Neural progenitor cell (in vitro differentiated cells): Measurements from ENCODE around the gene FAM124A. TPM values are rescaled to one million over a fixed set of nuclear protein-coding genes. Genes with fewer than 3 reads are reported as not detected.

Experiments
- DNase-seq: peaks from one replicate; pipeline ENCODE4 v3.0.0-alpha.2; 2016; ENCODE audit warnings: low spot score
- H2AFZ ChIP-seq: fragments of 200-600 bp; sonication (generic); replicated peaks from 2 replicates; pipeline ENCODE4 v1.6.1; 2016; ENCODE audit warnings: antibody characterized with exemption
- H3F3A ChIP-seq: fragments of 200-600 bp; sonication (generic); 2 replicates; pipeline ENCODE4 v1.6.1; 2016; ENCODE audit warnings: antibody characterized with exemption, low read depth
- H3K27ac ChIP-seq: fragments of 200-600 bp; sonication (generic); 2 replicates; pipeline ENCODE4 v1.5.1; 2016; ENCODE audit warnings: mild to moderate bottlenecking
- H3K27me3 ChIP-seq: fragments of 200-600 bp; sonication (generic); 2 replicates; pipeline ENCODE4 v1.6.1; 2016; ENCODE audit warnings: mild to moderate bottlenecking, moderate library complexity
- H3K36me3 ChIP-seq: fragments of 200-600 bp; sonication (generic); 2 replicates; pipeline ENCODE4 v1.5.1; 2016
- H3K4me1 ChIP-seq: fragments of 200-600 bp; sonication (generic); 2 replicates; pipeline ENCODE4 v1.6.1; 2016; ENCODE audit warnings: mixed run types
- H3K4me2 ChIP-seq: fragments of 200-600 bp; sonication (generic); 2 replicates; pipeline ENCODE4 v1.6.1; 2016
- H3K4me3 ChIP-seq: fragments of 200-600 bp; sonication (generic); 2 replicates; pipeline ENCODE4 v1.5.1; 2016
- H3K79me2 ChIP-seq: fragments of 200-600 bp; sonication (generic); 2 replicates; pipeline ENCODE4 v1.6.1; 2016; ENCODE audit warnings: low read depth
- H3K9ac ChIP-seq: fragments of 200-600 bp; sonication (generic); 2 replicates; pipeline ENCODE4 v1.6.1; 2016
- H3K9me3 ChIP-seq: fragments of 200-600 bp; sonication (generic); 2 replicates; pipeline ENCODE4 v1.5.1; 2016; ENCODE audit warnings: low read depth
- H4K20me1 ChIP-seq: fragments of 200-600 bp; sonication (generic); 2 replicates; pipeline ENCODE4 v1.6.1; 2016; ENCODE audit warnings: low read depth
- H3K27ac Mint-ChIP-seq: 3 replicates; pipeline ENCODE4 v1.8.0; 2021; ENCODE audit warnings: mixed read lengths
- H3K27me3 Mint-ChIP-seq: 2 replicates; pipeline ENCODE4 v1.8.0; 2022; ENCODE audit warnings: low read depth, mild to moderate bottlenecking, inconsistent platforms, moderate library complexity, mixed read lengths; ENCODE audit not compliant: insufficient read depth
- H3K36me3 Mint-ChIP-seq: 3 replicates; pipeline ENCODE4 v1.8.0; 2021; ENCODE audit warnings: mixed read lengths
- H3K4me1 Mint-ChIP-seq: 3 replicates; pipeline ENCODE4 v1.8.0; 2021; ENCODE audit warnings: mixed read lengths
- H3K4me3 Mint-ChIP-seq: 3 replicates; pipeline ENCODE4 v1.8.0; 2021; ENCODE audit warnings: mild to moderate bottlenecking, moderate library complexity, mixed read lengths
- H3K9me3 Mint-ChIP-seq: 3 replicates; pipeline ENCODE4 v1.8.0; 2020; ENCODE audit warnings: mixed read lengths
- EZH2 ChIP-seq: fragments of 200-600 bp; sonication (generic); IDR thresholded peaks from 2 replicates; pipeline ENCODE4 v1.6.1; 2017; ENCODE audit warnings: antibody characterized with exemption, mild to moderate bottlenecking, moderate library complexity
- EZH2phosphoT487 ChIP-seq: fragments of 200-600 bp; sonication (generic); IDR thresholded peaks from 2 replicates; pipeline ENCODE4 v1.6.1; 2017; ENCODE audit warnings: antibody characterized with exemption
- total RNA-seq: library from RNA; depleted of rRNA; stranded (reverse); fragments of >200 nt; gene quantifications from 2 replicates; pipeline ENCODE4 v1.2.3, GENCODE V29; 2015; ENCODE audit warnings: low replicate concordance
- TF ChIP-seq, protein P1 (sequence below): fragments of 200-600 bp; sonication (generic); IDR thresholded peaks from 2 replicates; pipeline ENCODE4 v1.5.1; 2017; ENCODE audit warnings: antibody characterized with exemption, mild to moderate bottlenecking

The FAM124A gene
- total RNA-seq, 1 donor from 2014 or later: 22.6 TPM

GRCh38 chr13:51308781-51309180 is 86.6 kb downstream of the FAM124A start:
- Mint-ChIP-seq H3K4me3 (no peak overlapping the region), H3K36me3 (peaks cover 2% of the 10 kb centered on the region), H3K4me1 (peaks cover 33% of the 10 kb centered on the region), H3K27ac (peak overlapping the region; percentile 88), H3K27me3 (no peaks in the 10 kb centered on the region), H3K9me3 (no peaks in the 10 kb centered on the region)
- Histone ChIP-seq H3K79me2 (no peaks in the 10 kb centered on the region), H3F3A (peaks cover 71% of the 10 kb centered on the region), H3K27me3 (no peaks in the 10 kb centered on the region), H4K20me1 (no peaks in the 10 kb centered on the region), H3K9ac (no peak overlapping the region), H3K27ac (peak overlapping the region; percentile 97), H3K36me3 (no peaks in the 10 kb centered on the region), H3K4me1 (peaks cover 83% of the 10 kb centered on the region), H2AFZ (peak overlapping the region; percentile 51), H3K9me3 (no peaks in the 10 kb centered on the region), H3K4me3 (no peak overlapping the region), H3K4me2 (peak overlapping the region; percentile 39)
- peak; percentile 43 for DNase-seq
- TF ChIP-seq, protein P1, sequence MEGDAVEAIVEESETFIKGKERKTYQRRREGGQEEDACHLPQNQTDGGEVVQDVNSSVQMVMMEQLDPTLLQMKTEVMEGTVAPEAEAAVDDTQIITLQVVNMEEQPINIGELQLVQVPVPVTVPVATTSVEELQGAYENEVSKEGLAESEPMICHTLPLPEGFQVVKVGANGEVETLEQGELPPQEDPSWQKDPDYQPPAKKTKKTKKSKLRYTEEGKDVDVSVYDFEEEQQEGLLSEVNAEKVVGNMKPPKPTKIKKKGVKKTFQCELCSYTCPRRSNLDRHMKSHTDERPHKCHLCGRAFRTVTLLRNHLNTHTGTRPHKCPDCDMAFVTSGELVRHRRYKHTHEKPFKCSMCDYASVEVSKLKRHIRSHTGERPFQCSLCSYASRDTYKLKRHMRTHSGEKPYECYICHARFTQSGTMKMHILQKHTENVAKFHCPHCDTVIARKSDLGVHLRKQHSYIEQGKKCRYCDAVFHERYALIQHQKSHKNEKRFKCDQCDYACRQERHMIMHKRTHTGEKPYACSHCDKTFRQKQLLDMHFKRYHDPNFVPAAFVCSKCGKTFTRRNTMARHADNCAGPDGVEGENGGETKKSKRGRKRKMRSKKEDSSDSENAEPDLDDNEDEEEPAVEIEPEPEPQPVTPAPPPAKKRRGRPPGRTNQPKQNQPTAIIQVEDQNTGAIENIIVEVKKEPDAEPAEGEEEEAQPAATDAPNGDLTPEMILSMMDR: no peak
- TF ChIP-seq EZH2phosphoT487 (no peak), EZH2 (no peak)

GRCh38 chr13:51311231-51311630 is 89.0 kb downstream of the FAM124A start:
- Histone ChIP-seq H3K4me1 (peaks cover 84% of the 10 kb centered on the region), H3K9me3 (no peaks in the 10 kb centered on the region), H3K36me3 (no peaks in the 10 kb centered on the region), H3K27ac (peak overlapping the region; percentile 97), H2AFZ (no peak overlapping the region), H3F3A (peaks cover 69% of the 10 kb centered on the region), H3K9ac (no peak overlapping the region), H3K27me3 (no peaks in the 10 kb centered on the region), H4K20me1 (no peaks in the 10 kb centered on the region), H3K4me3 (peak overlapping the region; percentile 7), H3K4me2 (peak overlapping the region; percentile 40), H3K79me2 (no peaks in the 10 kb centered on the region)
- peaks cover 32% of the 10 kb centered on the region for H3K4me1 Mint-ChIP-seq
- H3K4me3 Mint-ChIP-seq: no peak overlapping the region
- H3K27ac Mint-ChIP-seq: peak overlapping the region; percentile 26
- no peaks in the 10 kb centered on the region for H3K27me3 Mint-ChIP-seq
- TF ChIP-seq EZH2phosphoT487 (no peak), EZH2 (no peak)
- TF ChIP-seq, protein P1: no peak
- H3K9me3 Mint-ChIP-seq: no peaks in the 10 kb centered on the region
- peak; percentile 52 for DNase-seq
- peaks cover 2% of the 10 kb centered on the region for H3K36me3 Mint-ChIP-seq

DNA sequence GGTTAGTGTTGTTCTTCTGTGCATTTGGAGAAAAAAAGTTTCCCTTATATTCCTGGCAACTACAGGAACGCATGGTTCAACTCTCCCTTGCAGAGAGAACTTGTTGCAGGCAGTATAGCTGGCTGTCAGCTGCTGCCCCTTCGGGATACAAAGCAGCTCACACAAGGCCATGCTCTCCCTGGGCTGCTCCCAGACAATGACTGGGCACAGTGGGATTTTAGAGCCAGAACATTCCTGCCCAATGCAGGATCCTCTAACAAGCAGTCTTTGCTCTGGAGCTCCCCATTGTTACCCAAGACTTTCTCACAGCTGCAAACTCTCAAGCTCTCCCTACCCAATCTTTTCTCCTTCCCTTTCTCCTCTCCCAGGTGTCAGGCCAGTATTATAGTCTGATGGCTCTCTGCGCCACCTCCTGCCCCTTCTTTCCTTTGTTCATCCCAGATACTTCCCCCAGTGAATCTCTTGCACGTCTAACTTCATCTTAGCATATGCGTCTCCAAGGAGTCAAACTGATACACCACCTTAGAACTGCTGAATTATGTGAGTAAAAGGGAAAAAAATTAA is 89.8 kb downstream of the FAM124A start:
- Histone ChIP-seq H3K4me1 (peaks cover 79% of the 10 kb centered on the region), H3K27ac (peak overlapping the region; percentile 97), H3K79me2 (no peaks in the 10 kb centered on the region), H3F3A (peaks cover 69% of the 10 kb centered on the region), H2AFZ (no peak overlapping the region), H4K20me1 (no peaks in the 10 kb centered on the region), H3K4me3 (peak overlapping the region; percentile 7), H3K9me3 (no peaks in the 10 kb centered on the region), H3K36me3 (no peaks in the 10 kb centered on the region), H3K27me3 (no peaks in the 10 kb centered on the region), H3K9ac (no peak overlapping the region), H3K4me2 (peak overlapping the region; percentile 67)
- Mint-ChIP-seq H3K4me1 (peaks cover 32% of the 10 kb centered on the region), H3K9me3 (no peaks in the 10 kb centered on the region), H3K27me3 (no peaks in the 10 kb centered on the region), H3K4me3 (no peak overlapping the region), H3K27ac (peak overlapping the region; percentile 61), H3K36me3 (peaks cover 2% of the 10 kb centered on the region)
- TF ChIP-seq EZH2phosphoT487: no peak
- DNase-seq: peak; percentile 88

DNA sequence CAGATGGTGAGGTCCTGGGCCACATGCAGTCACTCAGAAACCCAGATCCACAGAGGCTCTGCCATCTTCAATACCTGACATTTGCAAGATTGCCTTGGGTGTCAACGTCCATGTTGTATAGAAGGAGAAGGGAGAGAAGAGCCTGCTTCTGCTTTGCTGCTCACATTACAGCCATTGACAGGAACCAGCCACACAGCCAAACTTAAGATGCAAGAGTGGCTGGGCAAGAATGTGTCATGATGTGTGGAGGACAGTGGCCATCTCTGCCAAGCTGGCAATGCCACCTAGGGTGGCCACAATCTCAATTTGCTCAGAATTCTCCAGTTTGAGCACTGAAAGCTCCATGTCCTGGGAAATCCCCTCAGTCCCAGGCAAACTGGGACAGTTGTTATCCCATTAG is 91.4 kb downstream of the FAM124A start:
- Histone ChIP-seq H3K9ac (no peak overlapping the region), H3K4me2 (no peak overlapping the region), H3K4me1 (peaks cover 65% of the 10 kb centered on the region), H3K4me3 (no peak overlapping the region), H2AFZ (no peak overlapping the region), H4K20me1 (no peaks in the 10 kb centered on the region), H3K36me3 (no peaks in the 10 kb centered on the region), H3K27ac (no peak overlapping the region), H3K9me3 (no peaks in the 10 kb centered on the region), H3F3A (peaks cover 65% of the 10 kb centered on the region), H3K27me3 (no peaks in the 10 kb centered on the region), H3K79me2 (no peaks in the 10 kb centered on the region)
- TF ChIP-seq, protein P1: no peak
- TF ChIP-seq EZH2phosphoT487 (no peak), EZH2 (no peak)
- H3K4me1 Mint-ChIP-seq: peaks cover 30% of the 10 kb centered on the region
- no peak for DNase-seq
- H3K36me3 Mint-ChIP-seq: peaks cover 2% of the 10 kb centered on the region
- no peaks in the 10 kb centered on the region for H3K27me3 Mint-ChIP-seq
- H3K9me3 Mint-ChIP-seq: no peaks in the 10 kb centered on the region
- H3K4me3 Mint-ChIP-seq: no peak overlapping the region
- no peak overlapping the region for H3K27ac Mint-ChIP-seq
